ENCODE data around the gene GPR17.

Gene GPR17

DNA sequence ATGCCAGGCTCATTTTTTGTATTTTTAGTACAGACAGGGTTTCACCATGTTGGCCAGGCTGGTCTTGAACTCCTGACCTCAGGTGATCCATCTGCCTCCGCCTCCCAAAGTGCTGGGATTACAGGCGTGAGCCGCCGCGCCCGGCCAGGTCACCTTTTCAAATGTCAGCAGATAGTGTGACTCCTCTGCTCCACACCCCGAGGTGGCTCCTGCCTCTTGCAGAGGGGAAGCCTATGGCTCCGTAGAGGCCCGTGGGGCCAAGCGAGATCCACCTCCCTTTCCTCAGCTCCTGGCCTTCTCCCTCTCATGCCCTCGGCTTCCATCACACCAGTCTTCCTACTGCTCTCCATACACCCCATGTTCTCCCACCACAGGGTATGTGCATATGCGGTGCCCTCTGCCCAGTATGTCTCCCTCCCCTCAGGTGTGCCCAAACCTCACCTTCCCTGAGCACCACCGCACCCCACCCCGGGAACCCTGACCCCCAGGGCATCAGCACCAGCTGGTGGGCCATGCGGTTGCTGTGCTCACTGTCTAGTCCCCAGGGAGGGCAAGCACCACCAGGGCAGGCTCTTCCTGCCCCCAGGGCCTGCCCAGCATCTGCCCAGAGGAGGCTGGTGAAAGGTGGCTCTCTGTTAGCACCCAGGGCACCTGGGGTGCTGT, 10.7 kb downstream of the GPR17 start:
- DNase-seq: no peak

DNA sequence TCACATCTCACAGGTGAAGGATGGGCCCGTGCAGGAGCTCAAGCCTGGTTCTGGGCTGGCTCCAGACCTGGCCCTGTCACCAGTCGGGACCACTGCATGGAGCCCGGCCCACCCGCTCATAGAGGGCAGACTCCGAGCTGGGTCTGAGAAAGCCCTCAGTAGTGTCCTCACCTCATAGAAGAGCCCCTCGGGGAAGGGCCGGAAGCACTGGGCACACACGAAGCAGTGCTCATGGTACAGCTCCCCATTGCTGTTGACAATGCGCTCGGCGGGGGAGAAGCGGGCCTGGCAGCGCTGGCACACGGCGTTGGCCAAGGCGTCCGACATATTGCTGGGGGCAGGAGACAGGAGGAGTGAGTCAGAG, 11.3 kb downstream of the GPR17 start:
- DNase-seq: no peak

DNA sequence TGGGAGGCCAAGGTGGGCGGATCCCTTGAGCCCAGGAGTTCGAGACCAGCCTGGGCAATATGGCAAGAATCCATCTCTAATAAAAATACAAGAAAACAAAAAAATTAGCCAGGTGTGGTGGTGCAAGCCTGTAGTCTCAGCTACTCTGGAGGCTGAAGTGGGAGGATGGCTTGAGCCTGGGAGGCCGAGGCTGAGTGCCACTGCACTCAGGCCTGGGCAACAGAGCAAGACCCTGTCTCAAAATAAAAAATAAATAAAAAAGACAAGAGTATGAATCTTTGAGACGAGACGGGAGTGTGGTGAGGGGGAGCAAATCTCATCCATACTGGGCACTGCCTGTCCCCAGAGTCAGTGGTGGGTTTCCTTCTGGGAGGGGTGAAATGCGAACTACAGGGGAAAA, 12.2 kb downstream of the GPR17 start:
- no peak for DNase-seq

DNA sequence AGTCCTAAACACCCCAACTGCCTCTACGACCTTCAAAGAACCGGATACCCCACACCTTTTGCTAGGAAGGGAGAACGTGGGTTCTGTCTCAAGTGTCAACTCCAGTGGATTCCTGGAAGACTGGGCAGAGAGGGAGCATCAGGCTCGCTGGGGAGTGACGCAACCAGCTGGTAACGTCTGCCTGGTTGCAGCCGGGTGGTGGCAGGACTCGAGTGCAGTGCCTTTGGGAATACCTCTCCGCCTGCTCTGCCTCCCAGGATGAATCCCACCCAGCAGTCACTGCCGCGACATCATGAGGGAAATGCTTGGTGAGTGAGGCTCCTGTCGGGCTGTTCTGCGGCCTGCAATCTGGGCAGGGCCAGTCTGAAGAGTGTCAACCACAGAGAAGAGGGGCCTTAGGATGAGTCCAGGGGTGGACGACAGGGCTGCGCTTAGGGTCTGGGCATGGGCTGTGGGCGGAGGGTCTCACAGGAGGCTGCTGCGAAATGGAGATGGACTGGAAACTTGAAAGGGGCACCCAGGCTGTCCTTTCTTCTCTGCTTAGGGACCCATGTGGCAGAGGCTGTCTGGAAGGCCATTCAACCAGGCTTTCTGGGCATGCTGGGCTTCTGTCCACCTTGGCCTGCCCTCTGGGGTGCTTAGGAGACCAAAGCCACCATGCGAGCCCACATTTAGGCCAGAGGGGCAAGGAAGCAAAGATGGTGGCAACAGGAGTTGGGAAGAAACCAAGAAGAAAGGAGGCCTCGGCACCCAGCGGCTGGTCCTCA, 12.9 kb downstream of the GPR17 start:
- DNase-seq: no peak

DNA sequence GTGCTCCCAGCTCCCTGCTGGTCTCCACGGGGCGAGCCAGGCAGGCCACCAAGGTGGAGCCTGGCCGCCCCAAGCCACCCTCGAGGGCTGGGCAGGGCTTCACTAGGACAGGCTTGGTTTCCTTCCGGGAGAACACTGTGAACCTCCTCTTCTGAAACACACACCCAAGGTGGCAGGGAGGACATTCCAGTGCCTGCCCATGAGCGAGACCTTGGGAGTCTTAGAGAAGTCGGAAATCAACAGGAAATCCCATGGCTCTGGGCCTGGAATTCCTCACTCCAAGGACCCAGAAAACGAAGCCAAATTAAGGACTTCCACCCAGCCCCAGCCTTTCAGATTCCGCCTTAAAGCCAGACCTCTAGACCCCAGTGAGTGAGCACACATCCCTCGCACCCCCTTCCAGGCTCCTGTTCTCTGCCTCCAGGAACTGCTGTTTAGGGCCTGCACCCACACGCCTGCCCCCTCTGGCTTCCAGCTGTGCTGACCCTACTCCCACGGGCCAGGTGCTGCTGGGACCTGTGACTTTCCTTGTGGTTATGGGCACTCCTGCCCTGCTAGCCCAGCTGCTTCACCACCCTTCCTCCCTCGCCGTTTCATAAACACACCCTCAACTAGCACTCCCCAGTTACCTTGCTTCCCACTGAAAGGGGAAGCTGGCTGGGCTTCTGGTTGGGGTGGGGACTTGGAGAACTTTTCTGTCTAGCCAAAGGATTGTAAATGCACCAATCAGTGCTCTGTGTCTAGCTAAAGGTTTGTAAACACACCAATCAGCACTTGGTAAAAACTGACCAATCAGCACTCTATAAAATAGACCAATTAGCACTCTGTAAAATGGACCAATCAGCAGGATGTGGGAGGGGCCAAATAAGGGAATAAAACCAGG, 13.7 kb downstream of the GPR17 start:
- DNase-seq: no peak

DNA sequence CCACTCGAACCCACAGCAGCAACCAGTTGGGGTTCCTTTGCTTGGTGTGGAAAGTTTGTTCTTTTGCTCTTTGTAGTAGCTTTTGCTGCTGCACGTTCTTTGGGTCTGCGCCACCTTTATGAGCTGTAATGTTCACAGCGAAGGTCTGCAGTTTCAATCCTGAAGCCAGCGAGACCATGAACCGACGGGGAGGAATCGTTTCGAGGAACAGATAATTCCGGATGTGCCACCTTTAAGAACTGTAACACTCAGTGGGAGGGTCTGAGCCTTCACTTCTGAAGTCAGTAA, 14.3 kb downstream of the GPR17 start:
- DNase-seq: no peak

DNA sequence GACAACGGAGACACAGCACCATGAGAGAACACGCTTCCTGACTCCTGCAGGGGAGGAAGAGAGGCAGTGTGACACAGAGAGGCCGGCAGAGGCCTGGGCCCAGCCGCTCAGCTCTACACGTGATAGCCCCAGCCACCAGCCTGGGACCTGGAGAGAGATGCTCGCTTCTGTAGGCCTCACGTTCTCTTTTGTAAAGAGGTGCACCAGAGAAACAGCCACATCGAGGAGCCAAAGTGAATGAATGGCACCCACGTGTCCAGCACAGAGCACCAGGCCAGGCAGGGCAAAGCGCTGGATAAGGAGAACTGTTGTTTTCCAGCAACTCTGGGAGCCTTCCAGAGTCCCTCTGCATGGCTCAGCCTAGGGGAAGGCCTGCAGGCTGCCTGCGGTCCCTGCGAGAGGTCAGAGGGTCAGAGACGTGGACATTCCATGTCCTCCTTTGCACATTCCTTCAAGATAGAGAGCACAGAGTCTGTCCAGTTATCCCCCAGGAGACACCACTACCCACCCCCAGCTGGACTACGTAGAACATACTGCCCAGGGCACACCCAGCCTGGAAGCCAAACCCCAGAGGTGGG, 15.2 kb downstream of the GPR17 start:
- no peak for DNase-seq

DNA sequence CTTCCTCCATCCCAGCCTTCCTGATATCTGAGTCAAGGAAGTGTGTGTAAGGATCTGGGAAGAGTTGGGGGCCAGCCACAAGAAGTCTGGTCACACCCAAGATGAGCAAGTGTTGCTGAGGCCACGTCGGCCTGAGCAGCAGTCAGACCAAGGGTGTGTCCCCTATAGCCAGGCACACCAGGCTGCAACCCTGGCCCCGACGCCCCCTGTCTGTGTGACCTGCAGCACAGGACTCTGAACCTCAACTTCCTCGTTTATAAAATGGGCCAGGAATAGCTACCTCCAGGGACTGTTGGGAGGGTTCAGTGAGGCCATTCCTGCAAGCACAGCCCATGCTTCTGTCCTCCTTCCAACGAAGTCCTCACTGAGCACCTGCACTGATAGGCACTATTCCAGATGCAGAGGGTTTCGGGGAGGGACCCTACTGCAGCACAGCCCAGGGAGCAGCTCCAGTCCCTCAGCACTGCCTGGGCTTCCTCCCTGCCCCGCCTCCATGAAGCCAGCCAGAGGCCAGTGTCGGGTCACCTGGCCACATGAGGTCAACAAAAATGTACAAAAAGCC, 16.1 kb downstream of the GPR17 start:
- no peak for DNase-seq

DNA sequence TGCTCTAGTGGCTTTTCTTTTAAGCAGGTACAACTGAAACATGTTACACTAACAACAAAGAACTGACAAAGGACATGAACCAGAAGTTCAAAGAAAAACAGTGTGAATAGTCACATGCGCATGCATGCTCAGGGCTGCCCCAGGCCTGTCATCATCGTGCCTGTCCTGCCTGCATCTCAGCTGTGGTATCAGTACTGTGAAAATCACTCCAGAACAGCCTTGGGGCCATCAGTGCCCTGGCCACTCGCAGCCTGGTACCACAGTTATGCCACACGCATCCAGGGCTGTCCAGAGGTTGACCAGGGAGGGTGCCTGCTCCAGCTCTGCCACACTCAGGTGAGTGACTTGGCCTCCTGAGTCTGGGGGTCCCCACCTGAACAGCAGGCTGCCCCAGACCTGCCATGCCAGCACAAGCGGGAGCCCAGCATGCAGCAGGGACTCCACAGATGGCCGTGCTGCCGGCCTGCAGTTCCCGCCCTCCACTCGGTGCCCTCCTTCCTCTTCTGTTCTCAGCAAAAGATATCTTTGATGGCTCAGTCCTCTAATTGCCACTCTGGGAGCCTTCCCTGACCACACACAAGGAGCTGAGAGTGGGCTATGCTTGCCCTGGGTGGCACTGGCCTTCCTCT, 17.1 kb downstream of the GPR17 start:
- no peak for DNase-seq

DNA sequence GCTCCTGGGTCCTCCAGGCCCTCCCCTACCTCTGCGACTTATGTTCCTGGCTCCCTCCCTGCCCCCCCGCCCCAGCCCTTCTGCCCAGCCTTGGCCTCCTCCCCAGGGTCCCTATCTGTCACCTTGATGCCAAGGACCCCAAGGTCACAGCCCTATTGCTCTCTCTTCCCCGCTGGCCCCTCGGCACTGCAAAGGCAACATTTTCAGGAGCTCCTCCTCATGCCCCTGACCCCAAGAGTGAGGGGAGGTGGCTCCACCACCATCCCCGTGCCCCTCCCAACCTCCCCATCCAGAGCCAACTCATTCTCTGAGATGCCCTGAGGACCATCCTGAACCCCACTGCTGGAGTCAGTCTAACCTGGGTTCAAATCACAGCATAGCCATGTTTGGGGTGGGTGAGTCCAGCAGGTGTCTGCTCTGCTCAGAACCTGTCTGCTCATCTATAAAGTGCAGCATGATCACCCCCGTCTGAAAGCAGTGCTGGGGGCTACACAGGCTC, 17.7 kb downstream of the GPR17 start:
- DNase-seq: no peak

DNA sequence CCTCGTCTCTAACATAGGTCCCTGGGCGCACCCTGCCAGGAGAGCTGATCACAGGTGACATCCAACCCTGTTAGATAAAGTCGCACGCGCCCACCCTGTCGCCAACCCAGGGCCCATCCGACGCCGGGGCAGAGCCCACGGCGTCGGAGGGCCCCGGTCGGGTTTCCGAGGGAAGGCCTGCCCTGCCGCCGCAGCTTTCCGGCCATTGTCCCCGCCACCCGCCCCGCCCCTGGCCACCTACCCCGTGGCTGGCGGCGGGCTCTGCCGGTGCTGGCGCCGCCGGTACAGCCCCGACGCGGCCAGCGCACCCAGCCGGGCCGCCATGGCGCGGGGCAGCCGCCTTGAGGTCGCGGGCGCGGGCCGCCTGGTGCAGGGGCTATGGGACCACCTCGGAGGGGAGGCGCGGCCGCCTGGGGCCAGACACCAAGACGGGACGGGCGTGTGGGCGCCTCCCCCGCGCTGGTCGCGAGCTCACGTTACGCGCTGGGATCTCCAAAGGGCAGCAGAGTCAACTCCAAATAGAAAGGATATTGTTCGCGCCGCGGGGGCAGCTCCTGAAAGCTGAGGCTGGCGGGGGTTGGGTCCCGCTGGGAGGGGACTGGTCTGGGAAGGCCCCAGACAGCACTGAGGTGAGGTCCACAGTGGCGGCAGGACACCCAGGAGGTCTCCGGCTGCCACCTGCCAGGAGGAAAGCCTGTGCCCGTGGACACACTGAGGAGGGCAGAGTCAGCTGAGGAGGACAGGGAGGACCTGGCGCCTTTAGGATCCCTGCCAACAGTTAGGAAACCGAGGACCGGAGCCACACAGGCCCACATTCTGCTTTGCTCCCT, 18.3 kb downstream of the GPR17 start:
- no peak for DNase-seq

DNA sequence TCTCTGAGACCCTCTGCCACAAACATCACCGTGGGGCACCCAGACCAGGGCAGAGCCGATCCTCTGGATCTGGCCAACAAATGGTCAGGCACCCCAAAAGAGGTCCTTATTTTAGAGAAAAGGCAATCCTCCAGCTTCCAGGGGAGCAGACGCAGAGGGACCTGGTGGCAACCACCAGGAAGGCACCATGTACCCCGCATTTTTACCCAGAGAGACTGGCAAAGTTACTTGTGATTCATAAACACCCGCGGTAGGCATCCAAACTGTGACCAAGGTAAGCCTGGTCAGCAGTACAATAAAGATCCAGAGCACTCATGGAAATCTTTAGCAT, 18.9 kb downstream of the GPR17 start:
- no peak for DNase-seq

DNA sequence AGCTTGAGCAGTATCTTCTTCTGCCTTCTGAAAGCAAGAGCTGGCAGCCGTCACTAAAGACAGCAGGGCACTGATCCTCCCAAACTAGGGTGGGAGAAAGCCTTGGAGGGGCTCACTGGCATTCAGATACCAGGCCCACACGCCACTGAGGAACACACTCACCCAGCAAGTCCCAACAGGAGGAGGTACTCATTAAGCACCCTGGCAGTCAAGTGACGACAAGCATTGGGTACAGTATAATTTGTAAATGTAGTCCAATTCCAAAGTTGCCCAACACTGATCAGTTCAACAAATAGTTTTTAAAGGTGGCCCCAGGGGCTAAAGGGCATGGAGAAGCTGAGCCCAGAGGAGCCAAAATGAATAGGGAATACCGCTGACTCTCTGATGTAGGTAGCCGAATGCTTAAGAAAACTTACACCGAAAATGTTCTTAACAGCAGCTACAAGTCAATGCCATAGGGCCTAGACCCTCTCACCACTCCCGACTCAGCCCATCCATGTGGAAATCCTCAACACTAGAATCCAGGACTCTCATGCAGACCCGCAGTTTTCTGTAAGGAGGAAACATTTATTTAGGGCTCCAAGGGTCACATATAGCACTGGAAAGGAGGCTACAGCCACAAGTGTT, 19.4 kb downstream of the GPR17 start:
- DNase-seq: no peak

DNA sequence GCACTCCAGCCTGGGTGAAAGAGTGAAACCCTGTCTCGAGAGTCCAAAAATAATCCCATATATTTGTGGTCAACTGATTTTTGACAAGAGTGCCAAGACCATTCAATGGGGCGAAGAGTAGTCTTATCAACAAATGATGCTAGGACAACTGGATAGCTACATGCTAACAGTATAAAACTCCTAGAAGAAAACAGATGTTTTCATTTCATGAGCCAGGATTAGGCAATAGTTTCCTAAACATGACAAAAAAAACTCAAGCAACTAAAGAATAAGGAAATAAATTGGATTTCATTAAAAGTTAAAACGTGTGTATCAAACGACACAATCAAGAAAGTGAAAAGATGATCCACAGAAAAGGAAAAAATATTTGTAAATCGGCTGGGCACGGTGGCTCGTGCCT, 23.1 kb downstream of the GPR17 start:
- DNase-seq: no peak

DNA sequence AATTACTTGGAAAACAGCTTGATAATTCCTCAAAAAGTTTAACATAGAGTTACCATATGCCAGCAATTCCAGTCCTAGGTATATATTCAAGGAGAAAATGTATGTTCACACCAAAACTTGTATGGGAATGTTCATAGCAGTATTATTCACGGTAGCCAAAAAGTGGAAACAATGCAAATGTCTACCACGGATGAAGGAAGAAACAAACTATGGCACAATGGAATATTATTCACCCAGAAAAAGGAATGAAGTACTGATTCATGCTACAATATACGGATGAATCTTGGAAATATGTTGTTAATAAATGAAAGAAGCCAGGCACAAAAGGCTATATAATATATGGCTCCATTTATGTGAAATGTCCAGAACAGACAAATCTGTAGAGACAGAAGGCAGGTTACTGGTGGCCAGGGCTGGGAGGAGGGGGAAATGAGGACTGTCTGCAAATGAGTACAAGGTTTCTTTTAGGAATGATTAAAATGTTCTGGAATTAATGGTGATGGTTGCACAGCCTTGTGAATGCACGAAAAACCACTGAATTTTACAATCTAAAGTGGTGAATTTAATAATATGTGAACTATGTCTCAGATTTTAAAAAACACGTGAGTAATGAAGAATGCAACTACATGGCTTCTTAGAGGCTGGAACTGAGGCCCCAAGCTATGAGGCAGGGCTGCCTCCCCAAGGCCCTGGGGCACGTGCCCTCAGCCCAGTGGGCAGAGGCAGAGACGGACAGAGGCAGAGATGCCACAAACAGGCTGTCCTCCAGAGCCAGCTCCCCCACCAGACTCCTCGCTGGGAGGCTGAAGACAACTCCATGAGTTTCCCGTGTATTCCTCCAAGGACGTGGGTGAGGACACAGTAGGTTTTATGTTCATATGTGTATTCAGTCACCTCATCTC, 24.4 kb downstream of the GPR17 start:
- DNase-seq: no peak

DNA sequence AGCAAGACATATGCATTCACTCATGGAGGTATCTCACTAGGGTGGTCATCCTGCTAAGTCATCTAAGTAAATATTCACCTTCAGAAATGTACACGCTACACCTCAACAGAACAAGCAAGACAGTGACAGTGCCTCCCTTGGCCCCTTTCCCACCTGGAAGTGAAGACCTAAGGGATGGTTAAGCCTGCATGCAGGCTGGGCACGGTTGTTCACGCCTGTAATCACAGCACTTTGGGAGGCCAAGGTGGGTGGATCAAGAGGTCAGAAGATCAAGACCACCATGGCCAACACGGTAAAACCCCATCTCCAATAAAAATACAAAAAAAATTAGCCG, 25.0 kb downstream of the GPR17 start:
- no peak for DNase-seq

DNA sequence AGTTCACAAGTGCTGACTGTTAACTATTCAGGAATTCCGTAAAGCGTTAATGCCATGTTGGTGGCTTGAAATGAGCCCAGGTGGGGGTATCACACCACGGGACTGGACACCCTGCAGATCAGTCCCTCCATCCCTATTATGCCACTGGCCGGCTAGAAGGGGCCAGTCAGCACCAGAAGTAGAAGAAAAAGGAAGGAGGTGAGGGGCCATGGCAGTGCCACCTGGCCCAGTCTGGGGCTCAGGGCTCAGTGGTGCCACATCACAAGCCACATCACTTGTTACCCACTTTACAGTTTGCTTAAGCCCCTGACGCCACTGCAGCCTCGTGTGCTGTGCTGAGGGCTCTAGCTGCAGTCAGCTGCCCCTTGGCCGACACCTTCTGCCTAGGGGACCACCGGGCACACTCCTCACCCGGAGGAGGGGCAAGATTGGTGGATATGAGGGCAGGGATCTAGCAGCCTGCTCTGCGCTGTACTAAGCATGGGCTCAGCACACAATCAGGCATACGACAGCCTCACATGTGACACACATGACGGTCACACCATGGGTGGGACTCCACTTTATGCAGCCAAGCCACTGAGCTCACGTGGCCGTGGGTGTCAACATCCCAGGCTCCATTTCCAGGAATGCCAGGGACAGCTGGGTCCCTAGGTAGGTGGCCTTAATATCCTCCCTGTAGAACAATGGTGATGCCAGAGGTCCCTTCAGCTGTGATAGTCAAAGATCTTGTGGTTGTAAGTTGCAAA, 25.8 kb downstream of the GPR17 start:
- no peak for DNase-seq

DNA sequence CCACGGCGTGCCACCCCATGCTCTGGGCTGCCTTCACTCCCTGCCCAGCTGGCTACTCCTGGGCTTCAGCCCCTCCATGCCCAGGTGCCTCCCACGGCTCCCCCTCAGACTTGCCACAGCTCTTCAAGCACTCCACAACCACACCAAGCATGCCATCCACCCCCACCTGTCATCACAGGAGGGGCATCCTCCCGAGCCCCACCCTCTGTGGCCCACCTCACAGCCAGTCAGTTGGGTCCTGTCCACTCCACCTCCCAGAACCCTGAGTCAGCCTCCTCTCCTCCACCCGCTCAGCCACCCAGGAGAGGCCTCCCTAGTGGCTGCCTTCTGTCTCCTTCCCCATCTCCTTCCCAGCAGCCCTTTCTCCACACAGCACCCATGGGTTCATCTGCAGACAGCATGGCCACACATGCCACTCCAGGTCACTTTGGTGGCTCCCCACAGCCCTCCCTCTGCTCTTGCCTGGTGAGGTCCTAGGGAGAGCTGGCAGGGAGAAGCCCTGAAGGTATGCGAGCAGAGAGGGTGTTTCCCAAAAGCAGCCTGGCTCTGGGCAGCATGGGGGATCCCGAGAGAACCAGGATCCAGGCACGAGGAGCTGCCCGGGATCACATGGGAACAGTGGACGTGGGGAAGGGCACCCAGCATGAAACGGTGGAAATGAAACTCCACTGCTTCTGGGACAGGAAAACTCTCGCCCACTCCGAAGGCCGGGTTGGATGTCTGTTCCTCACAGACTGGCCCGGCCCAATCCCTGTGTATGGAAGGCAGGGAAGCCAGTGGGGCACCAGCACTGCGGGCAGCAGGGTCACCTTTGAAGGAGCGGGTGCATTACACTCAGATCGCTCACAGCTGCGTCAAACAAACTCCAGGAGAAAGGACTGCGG, 26.6 kb downstream of the GPR17 start:
- no peak for DNase-seq

All from NCI-H510A (cell line).